ENCODE measurements around the gene BARX2. TPM values are rescaled to one million over a fixed set of nuclear protein-coding genes. Genes with fewer than 3 reads are reported as not detected.

The BARX2 gene
- polyA plus RNA-seq, 12 donors: 0.48 to 7.9 (median 1.3) TPM; not detected in 2

Other genes starting within 250 kb of the BARX2 start
- gene ARHGAP32, start 183.5 kb upstream of the BARX2 start, polyA plus RNA-seq (ENCODE audit: insufficient read length in 12 of 12): 10 to 100 TPM in 11 of 12 donors, not detected in 1; 10.5 to 26.3 (median 13.5) TPM

Data from muscle of arm (tissue), 12 donors.